Measurements from ENCODE around the gene GSTA2.
"Not testable (repeated sequence)": the region's sequence is repeated elsewhere in the genome, so short reads cannot be mapped to it uniquely, and the experiment has no call there.

- not testable (repeated sequence) for TF ChIP-seq CTCF (conservative IDR thresholded peaks at IDR 0.05; ENCODE audit: low read length); EZH2phosphoT487 (IDR thresholded peaks at IDR 0.05; ENCODE audit: borderline replicate concordance, low read depth, low read length)
These were observed 40.5 kb upstream of the GSTA2 start, which contains the start of gene GSTA1 for GRCh38 chr6:52803668-52804255.

Measured in OCI-LY7 (cell line).